ENCODE measurements around the gene RCAN1.
"Not testable (repeated sequence)": the region's sequence is repeated elsewhere in the genome, so short reads cannot be mapped to it uniquely, and the experiment has no call there.

The RCAN1 gene

GRCh38 chr21:34568801-34569200, 46.1 kb downstream of the RCAN1 start:
- not testable (repeated sequence) for DNase-seq

- DNase-seq = no peak
These were observed 47.2 kb downstream of the RCAN1 start for GRCh38 chr21:34567604-34568155.

DNA sequence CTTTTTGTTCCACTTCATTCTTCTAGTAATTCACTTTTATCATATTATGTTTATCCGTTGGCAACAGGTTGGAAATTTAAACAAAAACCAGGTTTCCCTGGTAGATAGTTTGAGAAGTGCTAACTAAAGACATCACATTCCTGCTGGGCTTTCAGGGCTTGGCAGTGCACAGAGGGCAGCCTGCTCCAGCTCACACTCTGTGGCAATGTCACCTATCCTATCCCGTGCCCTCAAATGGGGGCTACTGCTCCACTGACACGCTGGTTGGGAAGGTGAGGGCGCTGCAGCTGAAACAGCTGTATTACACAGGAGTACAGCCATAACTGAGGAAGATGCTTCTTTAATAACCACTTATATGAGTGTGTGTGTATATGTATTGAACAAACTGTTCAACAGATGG, 49.7 kb downstream of the RCAN1 start:
- DNase-seq = no peak

DNA sequence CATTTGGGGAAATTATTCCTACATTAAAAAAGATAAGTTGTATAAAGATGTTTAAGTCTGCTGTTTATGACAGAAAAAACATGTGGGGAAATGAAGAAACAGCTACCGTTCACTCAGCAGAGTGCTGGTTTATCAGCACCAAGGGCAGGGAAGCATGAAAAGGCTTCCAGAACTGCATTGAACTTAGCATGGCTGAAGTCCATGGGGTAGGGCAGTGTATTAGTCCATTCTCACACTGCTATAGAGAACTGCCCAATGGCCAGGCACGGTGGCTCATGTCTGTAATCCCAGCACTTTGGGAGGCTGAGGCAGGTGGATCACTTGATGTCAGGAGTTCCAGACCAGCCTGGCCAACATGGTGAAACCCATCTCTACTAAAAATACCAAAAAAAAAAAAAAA, 51.5 kb downstream of the RCAN1 start:
- DNase-seq = not testable (repeated sequence)

GRCh38 chr21:34561806-34562205, 53.1 kb downstream of the RCAN1 start:
- no peak for DNase-seq

DNA sequence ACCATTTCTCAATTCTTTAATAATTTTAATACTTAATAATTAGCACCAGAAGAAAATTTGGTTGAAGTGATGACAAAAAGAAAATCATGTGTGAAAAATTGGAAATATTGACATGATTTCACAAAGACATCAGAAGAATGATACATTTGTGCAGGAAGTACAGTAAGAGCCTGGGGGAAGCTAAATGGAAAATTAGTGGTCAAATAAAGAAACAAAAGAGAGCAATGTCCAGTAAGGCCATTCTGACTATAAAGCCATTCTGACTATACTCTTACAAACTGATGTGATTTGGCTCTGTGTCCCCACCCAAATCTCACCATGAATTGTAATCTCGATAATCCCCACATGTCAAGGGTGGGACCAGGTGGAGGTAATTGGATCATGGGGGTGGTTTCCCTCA, 54.3 kb downstream of the RCAN1 start:
- no peak for DNase-seq

- DNase-seq = no peak
These were observed 54.9 kb downstream of the RCAN1 start for GRCh38 chr21:34560021-34560420.

GRCh38 chr21:34559089-34559631, 55.8 kb downstream of the RCAN1 start:
- DNase-seq = no peak

- no peak for DNase-seq
These were observed 56.7 kb downstream of the RCAN1 start for GRCh38 chr21:34558166-34558565.

DNA sequence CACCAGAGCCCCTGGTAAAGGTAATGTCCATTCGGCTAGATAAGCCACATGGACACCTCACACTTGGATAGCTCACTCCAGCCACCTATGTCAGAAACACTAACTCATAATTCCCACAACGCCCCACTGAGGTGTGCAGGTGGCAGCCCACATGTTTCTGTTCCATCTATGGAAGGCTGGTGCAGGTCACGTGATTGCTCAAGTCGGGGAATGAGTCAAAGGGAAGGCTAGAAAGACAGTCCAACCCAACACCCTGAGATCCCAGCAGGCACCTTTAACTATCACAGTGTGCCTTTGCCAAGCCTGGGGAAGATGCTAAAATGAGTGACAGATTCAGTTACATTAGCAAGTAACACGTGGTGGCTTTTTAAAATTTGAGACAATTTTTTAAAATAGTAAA, 57.7 kb downstream of the RCAN1 start:
- DNase-seq = no peak

DNA sequence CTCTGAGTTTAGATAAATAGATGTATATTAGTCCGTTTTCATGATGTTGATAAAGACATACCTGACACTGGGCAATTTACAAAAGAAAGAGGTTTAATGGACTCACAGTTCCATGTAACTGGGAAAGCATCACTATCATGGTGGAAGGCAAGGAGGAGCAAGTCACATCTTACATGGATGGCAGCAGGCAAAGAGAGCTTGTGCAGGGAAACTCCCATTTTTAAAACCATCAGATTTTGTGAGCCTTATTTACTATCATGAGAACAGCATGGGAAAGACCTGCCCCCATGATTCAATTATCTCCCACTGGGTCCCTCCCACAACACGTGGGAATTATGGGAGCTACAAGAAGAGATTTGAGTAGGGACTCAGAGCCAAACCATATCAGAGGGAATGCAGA, 60.2 kb downstream of the RCAN1 start:
- DNase-seq = not testable (repeated sequence)

- DNase-seq = no peak
These were observed 60.7 kb downstream of the RCAN1 start for GRCh38 chr21:34554227-34554626.

DNA sequence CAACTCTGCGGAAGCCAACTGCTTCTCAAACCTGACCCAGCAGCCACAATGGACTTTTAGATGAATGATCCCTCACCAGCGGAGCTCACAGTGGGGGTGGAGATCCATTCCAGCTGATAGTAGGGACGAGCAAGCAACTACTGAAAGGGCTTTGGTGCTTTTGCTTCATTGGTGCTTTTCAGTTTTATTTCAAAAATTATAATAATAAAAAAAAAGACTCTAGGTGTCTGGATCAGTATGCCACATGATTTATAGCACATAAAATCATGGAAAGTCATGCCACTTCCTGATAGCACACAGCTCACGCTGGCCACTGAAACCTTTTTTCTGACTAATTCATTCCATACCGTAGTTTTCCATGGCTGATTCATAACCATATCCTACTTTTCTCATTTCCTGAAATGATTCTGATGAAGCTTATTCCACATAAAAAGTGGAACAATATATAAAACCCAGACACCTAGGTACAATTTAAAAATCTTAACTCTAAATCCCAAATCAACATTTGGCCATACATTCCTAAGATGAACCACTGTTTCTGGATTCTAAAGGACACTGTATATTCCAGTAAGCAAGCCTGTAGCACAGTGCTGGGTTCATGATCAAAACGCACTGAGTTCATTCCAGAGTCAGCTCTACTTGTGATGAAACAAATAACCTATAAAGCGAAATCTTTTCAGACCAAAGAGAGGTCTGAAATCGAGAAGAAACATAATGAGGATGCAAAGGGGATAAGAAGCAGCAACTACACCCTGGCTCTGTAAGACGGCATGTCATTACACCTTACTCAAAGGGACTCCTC, 61.6 kb downstream of the RCAN1 start:
- DNase-seq = no peak

- DNase-seq = no peak
These were observed 62.4 kb downstream of the RCAN1 start for GRCh38 chr21:34552360-34553098.

GRCh38 chr21:34550182-34550799, 64.6 kb downstream of the RCAN1 start:
- DNase-seq = no peak

DNA sequence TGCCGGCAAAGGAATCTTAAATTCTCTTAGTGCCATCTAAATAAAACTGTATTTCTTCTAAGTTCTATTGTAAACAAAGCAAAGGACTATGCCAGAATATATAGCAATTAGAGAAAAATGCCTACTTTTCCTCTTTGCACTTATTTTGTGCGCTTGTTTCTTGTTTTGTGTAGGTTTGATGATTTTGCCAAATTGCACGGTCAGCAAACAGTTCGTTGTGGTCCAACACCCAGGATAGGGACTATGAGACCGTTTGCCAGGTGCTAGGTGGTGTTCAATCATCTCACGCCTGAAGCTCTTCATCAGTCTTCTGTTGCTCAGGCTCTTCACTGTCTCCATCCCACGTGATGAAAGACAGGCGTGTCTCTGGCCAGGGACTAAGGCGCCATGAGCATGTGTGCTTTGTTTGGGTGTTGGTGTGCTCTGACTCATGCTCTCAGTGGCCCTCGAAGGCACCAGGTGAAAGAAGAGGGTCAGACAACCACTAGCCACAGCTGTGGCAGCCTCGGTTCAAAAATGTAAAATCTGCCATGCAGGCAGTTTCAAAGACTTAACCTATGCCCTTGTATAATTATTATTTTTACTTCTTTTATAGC, 66.0 kb downstream of the RCAN1 start:
- DNase-seq = no peak

DNA sequence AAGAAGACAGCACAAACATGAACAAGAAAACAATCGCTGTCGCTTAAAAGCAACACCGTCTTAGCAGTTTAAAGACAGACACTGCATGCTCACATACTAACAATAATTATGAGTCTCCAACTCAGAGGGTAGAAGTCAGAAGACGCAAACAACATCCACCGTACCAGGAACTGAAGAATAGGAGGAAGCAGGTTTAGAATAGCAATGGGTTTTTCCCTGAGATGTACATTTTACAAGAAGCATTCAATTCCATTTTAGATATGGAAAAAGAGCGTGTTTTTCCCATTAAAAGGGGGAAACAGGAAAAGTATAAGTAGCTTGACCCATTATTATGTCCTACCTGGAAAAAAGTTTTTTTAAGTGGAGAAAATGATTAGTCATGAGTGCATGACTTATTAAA, 68.4 kb downstream of the RCAN1 start:
- DNase-seq = no peak

GRCh38 chr21:34545079-34545884, 69.6 kb downstream of the RCAN1 start:
- DNase-seq = no peak

DNA sequence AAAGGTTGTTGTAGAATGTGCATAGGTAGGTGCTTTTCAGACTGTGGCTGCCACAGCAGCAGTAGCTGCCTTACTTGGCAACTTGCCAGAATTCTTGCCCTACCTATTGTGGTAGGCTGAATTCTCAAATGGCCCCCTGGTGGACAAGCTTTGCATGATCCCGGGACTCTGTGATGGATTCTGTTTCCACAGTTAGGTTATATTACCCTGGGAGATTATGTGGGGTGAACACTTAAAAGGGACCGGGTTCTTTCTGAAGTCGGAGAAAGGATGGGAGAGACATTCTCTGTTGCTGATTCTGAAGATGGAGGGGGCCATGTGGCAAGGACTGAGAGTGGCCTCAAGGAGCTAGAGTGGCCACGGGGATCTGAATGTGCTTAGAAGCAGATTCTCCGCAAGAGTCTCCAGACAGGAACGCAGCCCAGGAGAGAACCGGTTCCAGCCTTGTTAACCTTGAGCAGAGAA, 70.8 kb downstream of the RCAN1 start:
- peak; percentile 1 for DNase-seq

DNA sequence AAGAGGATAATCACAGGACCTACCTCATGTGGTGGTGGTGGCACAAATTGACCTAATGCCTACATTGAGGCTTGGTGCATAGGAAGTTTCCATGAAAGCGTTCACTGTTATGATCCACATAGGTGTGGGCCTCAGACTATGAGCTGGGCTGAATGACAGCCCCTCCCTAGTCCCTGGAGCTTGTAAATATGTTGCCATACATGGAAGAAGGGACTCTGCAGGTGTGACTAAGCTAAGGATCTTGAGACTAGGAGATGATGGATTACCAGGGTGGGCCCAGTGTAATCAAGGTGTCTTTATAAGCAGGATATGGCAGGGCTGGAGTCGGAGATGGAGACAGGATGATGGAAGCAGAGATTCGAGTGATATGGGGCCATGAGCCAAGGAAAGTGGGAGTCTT, 71.9 kb downstream of the RCAN1 start:
- DNase-seq = no peak

DNA sequence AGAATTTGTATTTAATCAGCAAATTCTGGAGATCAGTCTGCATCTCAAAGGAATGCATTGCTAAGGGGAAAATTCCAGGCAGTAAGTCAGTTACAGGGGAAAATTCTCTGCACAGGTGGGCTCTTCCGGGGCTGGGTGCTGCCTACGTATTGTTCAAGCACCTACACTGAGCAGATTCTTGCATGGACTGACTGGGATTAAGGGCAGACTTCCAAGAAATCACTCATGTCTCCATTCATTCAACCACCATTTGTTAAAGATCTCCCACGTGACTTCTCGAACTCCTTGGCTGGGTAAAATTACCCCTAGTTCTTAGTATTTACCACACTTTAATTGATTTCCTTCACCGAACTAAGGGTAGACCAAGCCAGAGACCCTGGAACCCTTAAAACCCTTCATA, 74.7 kb downstream of the RCAN1 start:
- no peak for DNase-seq

- no peak for DNase-seq
These were observed 77.1 kb downstream of the RCAN1 start for GRCh38 chr21:34537838-34538237.
